Measurements from ENCODE around the gene RDH12. TPM values are rescaled to one million over a fixed set of nuclear protein-coding genes. Genes with fewer than 3 reads are reported as not detected.

RDH12 gene
- total RNA-seq, 6 experiments from 2014 or later, result not detected

DNA sequence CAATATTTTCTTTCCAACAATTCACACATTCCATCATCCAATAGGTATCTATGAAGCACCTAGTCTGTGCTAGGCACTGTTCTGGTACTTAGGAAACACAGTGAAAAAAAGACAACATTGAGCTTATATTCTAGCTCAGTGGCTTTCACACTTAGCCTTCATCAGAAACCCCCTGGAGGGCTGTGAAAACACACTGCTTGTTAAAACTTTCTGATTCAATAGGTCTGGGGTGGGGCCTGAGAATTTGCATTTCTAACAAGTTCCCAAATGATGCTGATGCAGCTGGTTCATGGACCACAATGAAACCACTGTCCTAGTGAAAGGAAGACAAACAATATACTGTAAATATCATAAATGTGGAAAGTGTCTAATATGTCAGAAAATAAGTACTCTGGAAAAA lies 33.1 kb upstream of the RDH12 start:
- Mint-ChIP-seq H3K36me3 (ENCODE audit: low read depth) (0 out of 2 replicates have a peak, but pooled peaks cover 5% of the 10 kb centered on the region), H3K27me3 (ENCODE audit: insufficient read depth) (no peaks in the 10 kb centered on the region), H3K27ac (no peak overlapping the region), H3K9me3 (no peaks in the 10 kb centered on the region), H3K4me1 (ENCODE audit: low read depth) (peaks cover 33% of the 10 kb centered on the region), H3K4me3 (no peak overlapping the region)
- TF ChIP-seq, protein P1, sequence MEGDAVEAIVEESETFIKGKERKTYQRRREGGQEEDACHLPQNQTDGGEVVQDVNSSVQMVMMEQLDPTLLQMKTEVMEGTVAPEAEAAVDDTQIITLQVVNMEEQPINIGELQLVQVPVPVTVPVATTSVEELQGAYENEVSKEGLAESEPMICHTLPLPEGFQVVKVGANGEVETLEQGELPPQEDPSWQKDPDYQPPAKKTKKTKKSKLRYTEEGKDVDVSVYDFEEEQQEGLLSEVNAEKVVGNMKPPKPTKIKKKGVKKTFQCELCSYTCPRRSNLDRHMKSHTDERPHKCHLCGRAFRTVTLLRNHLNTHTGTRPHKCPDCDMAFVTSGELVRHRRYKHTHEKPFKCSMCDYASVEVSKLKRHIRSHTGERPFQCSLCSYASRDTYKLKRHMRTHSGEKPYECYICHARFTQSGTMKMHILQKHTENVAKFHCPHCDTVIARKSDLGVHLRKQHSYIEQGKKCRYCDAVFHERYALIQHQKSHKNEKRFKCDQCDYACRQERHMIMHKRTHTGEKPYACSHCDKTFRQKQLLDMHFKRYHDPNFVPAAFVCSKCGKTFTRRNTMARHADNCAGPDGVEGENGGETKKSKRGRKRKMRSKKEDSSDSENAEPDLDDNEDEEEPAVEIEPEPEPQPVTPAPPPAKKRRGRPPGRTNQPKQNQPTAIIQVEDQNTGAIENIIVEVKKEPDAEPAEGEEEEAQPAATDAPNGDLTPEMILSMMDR (IDR thresholded peaks at IDR 0.05), result no peak
- DNase-seq, result no peak

DNA sequence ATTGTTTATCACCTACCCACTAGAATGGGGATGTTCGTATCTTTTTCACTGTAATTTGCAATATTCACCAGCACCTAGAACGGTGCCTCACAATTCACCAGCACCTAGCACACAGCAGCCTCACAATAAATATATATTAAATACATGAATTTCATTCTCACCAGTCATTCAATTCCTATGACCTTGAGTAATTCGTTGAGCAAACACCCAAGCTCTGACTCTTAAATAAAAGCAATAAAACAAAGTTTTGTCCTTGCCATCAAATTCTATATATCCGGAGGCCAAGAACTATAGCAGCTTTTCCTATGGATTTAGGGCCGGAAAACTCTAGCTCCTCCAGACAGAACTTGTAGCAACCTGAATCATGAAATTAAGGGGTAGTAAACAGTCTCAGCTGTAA lies 28.2 kb upstream of the RDH12 start:
- peaks cover 14% of the 10 kb centered on the region for H3K4me1 Mint-ChIP-seq (ENCODE audit: low read depth)
- peaks cover 21% of the 10 kb centered on the region for H3K36me3 Mint-ChIP-seq (ENCODE audit: low read depth)
- H3K9me3 Mint-ChIP-seq, result no peaks in the 10 kb centered on the region
- H3K27me3 Mint-ChIP-seq (ENCODE audit: insufficient read depth), result no peaks in the 10 kb centered on the region
- H3K27ac Mint-ChIP-seq, result peak overlapping the region; percentile 90
- TF ChIP-seq, protein P1 (IDR thresholded peaks at IDR 0.05), result no peak
- DNase-seq, result peak; percentile 33
- H3K4me3 Mint-ChIP-seq, result peak overlapping the region; percentile 92

GRCh38 chr14:67674139-67674479 lies 27.6 kb upstream of the RDH12 start:
- Mint-ChIP-seq H3K27ac (peak overlapping the region; percentile 90), H3K4me3 (peak overlapping the region; percentile 92), H3K36me3 (ENCODE audit: low read depth) (peaks cover 21% of the 10 kb centered on the region), H3K4me1 (ENCODE audit: low read depth) (peaks cover 14% of the 10 kb centered on the region), H3K9me3 (no peaks in the 10 kb centered on the region), H3K27me3 (ENCODE audit: insufficient read depth) (no peaks in the 10 kb centered on the region)
- peak; percentile 54 for DNase-seq
- TF ChIP-seq, protein P1 (IDR thresholded peaks at IDR 0.05), result peak; percentile 63

- peak within 1 kb of the TSS; percentile 92 for H3K4me3 Mint-ChIP-seq
- DNase-seq, result peak; percentile 51
- H3K36me3 Mint-ChIP-seq (ENCODE audit: low read depth), result peaks cover 21% of the 10 kb centered on the region
- H3K27ac Mint-ChIP-seq, result peak within 1 kb of the TSS; percentile 90
- peaks cover 16% of the 10 kb centered on the region for H3K4me1 Mint-ChIP-seq (ENCODE audit: low read depth)
- no peaks in the 10 kb centered on the region for H3K27me3 Mint-ChIP-seq (ENCODE audit: insufficient read depth)
- TF ChIP-seq, protein P1 (IDR thresholded peaks at IDR 0.05), result peak; percentile 32; the same call in 1 of the 2 replicates
- no peaks in the 10 kb centered on the region for H3K9me3 Mint-ChIP-seq
These were observed 27.0 kb upstream of the RDH12 start, which contains the start of gene VTI1B for GRCh38 chr14:67674480-67675218. TSS of gene VTI1B (minus strand) at chr14:67674632. CDS start at chr14:67674489, 143 bp downstream.

GRCh38 chr14:67675219-67675582 lies 26.5 kb upstream of the RDH12 start:
- H3K36me3 Mint-ChIP-seq (ENCODE audit: low read depth), result peaks cover 21% of the 10 kb centered on the region
- H3K4me1 Mint-ChIP-seq (ENCODE audit: low read depth), result peaks cover 21% of the 10 kb centered on the region
- H3K4me3 Mint-ChIP-seq, result peak overlapping the region; percentile 92
- DNase-seq, result no peak
- H3K9me3 Mint-ChIP-seq, result no peaks in the 10 kb centered on the region
- peak overlapping the region; percentile 90 for H3K27ac Mint-ChIP-seq
- TF ChIP-seq, protein P1 (IDR thresholded peaks at IDR 0.05), result no peak
- H3K27me3 Mint-ChIP-seq (ENCODE audit: insufficient read depth), result no peaks in the 10 kb centered on the region
